Bronchial epithelial cell (primary cell): ENCODE data around the gene UNKL. TPM values are rescaled to one million over a fixed set of nuclear protein-coding genes. Genes with fewer than 3 reads are reported as not detected.

Source experiments
- DNase-seq: peaks from one replicate; pipeline ENCODE4 v3.0.0-alpha.2; 2010; ENCODE audit warnings: low read depth
- FAIRE-seq: peaks from 2 replicates; lab custom pipeline; 2011; peaks lifted over from hg19 to GRCh38; lab: Jason Lieb, UNC
- H3K27me3 ChIP-seq: 2 replicates; pipeline ENCODE4 v1.5.1; 2011; ENCODE audit warnings: low read length; ENCODE audit not compliant: control insufficient read depth, insufficient read depth
- H3K36me3 ChIP-seq: 2 replicates; pipeline ENCODE4 v1.5.1; 2011; ENCODE audit warnings: low read length; ENCODE audit not compliant: control insufficient read depth, insufficient read depth
- H3K4me3 ChIP-seq: 2 replicates; pipeline ENCODE4 v1.5.1; 2011; ENCODE audit warnings: mild to moderate bottlenecking, low read depth, low read length, control low read depth
- CTCF ChIP-seq: IDR thresholded peaks from 2 replicates; pipeline ENCODE4 v1.5.1; 2011; ENCODE audit warnings: mild to moderate bottlenecking, moderate library complexity, low read length, control low read depth, inconsistent platforms; ENCODE audit not compliant: insufficient read depth, severe bottlenecking
- total RNA-seq: library from RNA; depleted of rRNA; stranded (reverse); fragments of >200 nt; gene quantifications from 2 replicates; pipeline ENCODE4 v1.2.1, GENCODE V29; 2014

The UNKL gene
- total RNA-seq, 1 donor from 2014 or later, result 2.4 TPM

- TF ChIP-seq CTCF, result no peak
- no peaks in the 10 kb centered on the region for H3K36me3 ChIP-seq
- FAIRE-seq (no peak), DNase-seq (no peak)
- H3K4me3 ChIP-seq, result no peak within 1 kb of the TSS
- H3K27me3 ChIP-seq, result no peaks in the 10 kb centered on the region
These were observed 16.4 kb upstream of the UNKL start, which contains the start of gene PERCC1 for GRCh38 chr16:1430759-1431496. Gene PERCC1, plus strand, starts transcription at chr16:1431078. Its CDS starts 1,516 bp downstream, at chr16:1432594.

- FAIRE-seq, result no peak
- Histone ChIP-seq H3K36me3 (no peaks in the 10 kb centered on the region), H3K27me3 (no peaks in the 10 kb centered on the region), H3K4me3 (no peak overlapping the region)
- no peak for TF ChIP-seq CTCF
- no peak for DNase-seq
These were observed 15.8 kb upstream of the UNKL start for GRCh38 chr16:1430214-1430758.

GRCh38 chr16:1429631-1430030 lies 15.1 kb upstream of the UNKL start:
- FAIRE-seq (no peak), DNase-seq (no peak)
- H3K27me3 ChIP-seq, result no peaks in the 10 kb centered on the region
- H3K4me3 ChIP-seq, result no peak overlapping the region
- no peaks in the 10 kb centered on the region for H3K36me3 ChIP-seq
- no peak for TF ChIP-seq CTCF

GRCh38 chr16:1429012-1429411 lies 14.5 kb upstream of the UNKL start:
- FAIRE-seq (no peak), DNase-seq (no peak)
- H3K36me3 ChIP-seq, result no peaks in the 10 kb centered on the region
- no peaks in the 10 kb centered on the region for H3K27me3 ChIP-seq
- no peak overlapping the region for H3K4me3 ChIP-seq
- TF ChIP-seq CTCF, result no peak

GRCh38 chr16:1428511-1428910 lies 14.0 kb upstream of the UNKL start:
- DNase-seq, result no peak
- FAIRE-seq, result no peak
- peak; percentile 41 for TF ChIP-seq CTCF
- H3K36me3 ChIP-seq, result no peaks in the 10 kb centered on the region
- H3K4me3 ChIP-seq, result no peak overlapping the region
- no peaks in the 10 kb centered on the region for H3K27me3 ChIP-seq
